Activated CD4-positive, alpha-beta memory T cell treated with anti-CD3 and anti-CD28 coated beads, Interleukin-2, amount 10 ng/mL, durations not matched to agents 7 days and 5 days (primary cell): ENCODE results near the gene KCTD21. TPM values are rescaled to one million over a fixed set of nuclear protein-coding genes. Genes with fewer than 3 reads are reported as not detected.
A peak's percentile ranks its signal among the peaks of the same experiment; 100 is the strongest.
"Not testable (repeated sequence)": the region's sequence is repeated elsewhere in the genome, so short reads cannot be mapped to it uniquely, and the experiment has no call there.

Experiments
- CTCF ChIA-PET: fragments of 350-600 bp; sonication (Branson Sonifier 250); formaldehyde crosslinking; loops from one replicate; lab custom pipeline; 2021; ENCODE audit warnings: antibody characterized with exemption, inconsistent platforms; lab: Charles Lee
- POLR2A ChIA-PET: fragments of 350-600 bp; sonication (Branson Sonifier 250); formaldehyde crosslinking; loops from one replicate; lab custom pipeline; 2021; ENCODE audit warnings: antibody characterized with exemption; lab: Charles Lee
- DNase-seq: peaks from one replicate; pipeline ENCODE4 v3.0.0-alpha.2; 2020
- H3K27ac Mint-ChIP-seq: one replicate; pipeline ENCODE4 v1.8.0; 2021; ENCODE audit warnings: mild to moderate bottlenecking, mixed read lengths
- H3K27me3 Mint-ChIP-seq: one replicate; pipeline ENCODE4 v1.8.0; 2021; ENCODE audit warnings: mixed read lengths
- H3K36me3 Mint-ChIP-seq: one replicate; pipeline ENCODE4 v1.8.0; 2021; ENCODE audit warnings: low read depth, mixed read lengths
- H3K4me1 Mint-ChIP-seq: one replicate; pipeline ENCODE4 v1.8.0; 2021; ENCODE audit warnings: mixed read lengths
- H3K4me3 Mint-ChIP-seq: one replicate; pipeline ENCODE4 v1.8.0; 2021; ENCODE audit warnings: mild to moderate bottlenecking, mixed read lengths
- H3K9me3 Mint-ChIP-seq: one replicate; pipeline ENCODE4 v1.8.0; 2021; ENCODE audit warnings: mixed read lengths
- total RNA-seq, 2 experiments: library from RNA; stranded (reverse); gene quantifications; one replicate each; pipeline ENCODE4 v1.2.3, GENCODE V29; 2021

The KCTD21 gene, protein sequence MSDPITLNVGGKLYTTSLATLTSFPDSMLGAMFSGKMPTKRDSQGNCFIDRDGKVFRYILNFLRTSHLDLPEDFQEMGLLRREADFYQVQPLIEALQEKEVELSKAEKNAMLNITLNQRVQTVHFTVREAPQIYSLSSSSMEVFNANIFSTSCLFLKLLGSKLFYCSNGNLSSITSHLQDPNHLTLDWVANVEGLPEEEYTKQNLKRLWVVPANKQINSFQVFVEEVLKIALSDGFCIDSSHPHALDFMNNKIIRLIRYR
- total RNA-seq = 1 to 10 TPM; 7.5 to 9.3 TPM

DNA sequence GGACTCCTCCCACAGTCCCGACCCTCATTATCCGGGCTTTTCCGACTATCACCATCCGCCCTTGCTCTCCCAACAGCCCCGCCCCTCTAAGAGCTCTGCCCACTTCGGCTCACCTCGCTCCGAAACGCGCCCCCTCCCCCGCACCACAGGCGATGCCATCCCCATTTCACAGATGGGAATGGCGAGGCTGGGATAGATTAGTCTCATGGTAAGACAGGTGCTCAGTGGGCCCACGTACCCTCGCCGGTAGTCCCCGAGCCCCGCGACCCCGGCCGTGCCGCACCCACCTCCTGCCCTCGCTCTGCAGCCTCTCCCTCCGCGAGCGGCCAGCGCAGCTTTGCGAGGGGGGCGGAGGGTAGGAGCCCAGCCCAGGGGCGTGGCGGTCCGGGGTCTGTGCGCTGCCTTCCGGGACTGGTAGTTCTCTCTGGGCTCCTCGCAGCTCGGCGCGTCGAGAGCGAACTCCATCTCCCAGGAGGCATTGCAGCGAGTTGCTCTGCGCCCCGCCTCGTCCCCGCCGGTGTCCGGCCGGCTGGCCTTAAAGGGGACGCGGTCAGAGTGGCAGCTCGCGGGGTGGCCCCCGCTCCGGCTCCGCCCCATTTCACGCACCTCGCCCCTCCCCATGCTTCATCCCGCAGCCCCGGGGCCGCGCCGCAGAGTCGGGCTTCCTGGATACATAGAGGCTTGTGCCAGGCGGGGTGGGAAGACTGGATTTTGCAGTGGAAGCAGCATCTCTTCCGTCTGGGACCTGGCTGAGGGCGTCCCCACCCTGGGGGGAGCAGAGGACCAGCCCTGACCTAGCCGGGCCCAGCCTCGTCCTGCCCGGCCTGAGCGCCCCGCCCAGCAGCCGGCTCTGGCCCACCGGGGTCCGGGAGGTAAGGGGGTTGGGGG lies at the start of gene KCTD21, which contains the start of gene USP35:
TSS of gene KCTD21 (minus strand) at position 341 of the 888 bp plus-strand sequence. CDS start 14,072 bp downstream, outside the sequence.
TSS of gene USP35 (plus strand) at position 634 of the 888 bp plus-strand sequence. CDS start 7,327 bp downstream, outside the sequence.
- POLR2A ChIA-PET = interaction anchor here (0.6 to 3.9 kb wide), 12 partner anchors 11 to 386 kb away, joined by 3 to 27 read pairs (median 4); partner anchors contain the start of genes ALG8, INTS4, NARS2 and RSF1
- Mint-ChIP-seq H3K4me3 (peak within 1 kb of the TSS; percentile 98), H3K27ac (peak within 1 kb of the TSS; percentile 82), H3K4me1 (peaks cover 48% of the 10 kb centered on the region), H3K36me3 (peaks cover 2% of the 10 kb centered on the region), H3K9me3 (no peaks in the 10 kb centered on the region), H3K27me3 (no peaks in the 10 kb centered on the region)
- CTCF ChIA-PET = interaction anchor here (0.9 to 1.8 kb wide), 7 partner anchors 43 to 376 kb away, joined by 3 to 16 read pairs (median 4); partner anchors contain the start of gene ALG8
- peak; percentile 93 for DNase-seq

DNA sequence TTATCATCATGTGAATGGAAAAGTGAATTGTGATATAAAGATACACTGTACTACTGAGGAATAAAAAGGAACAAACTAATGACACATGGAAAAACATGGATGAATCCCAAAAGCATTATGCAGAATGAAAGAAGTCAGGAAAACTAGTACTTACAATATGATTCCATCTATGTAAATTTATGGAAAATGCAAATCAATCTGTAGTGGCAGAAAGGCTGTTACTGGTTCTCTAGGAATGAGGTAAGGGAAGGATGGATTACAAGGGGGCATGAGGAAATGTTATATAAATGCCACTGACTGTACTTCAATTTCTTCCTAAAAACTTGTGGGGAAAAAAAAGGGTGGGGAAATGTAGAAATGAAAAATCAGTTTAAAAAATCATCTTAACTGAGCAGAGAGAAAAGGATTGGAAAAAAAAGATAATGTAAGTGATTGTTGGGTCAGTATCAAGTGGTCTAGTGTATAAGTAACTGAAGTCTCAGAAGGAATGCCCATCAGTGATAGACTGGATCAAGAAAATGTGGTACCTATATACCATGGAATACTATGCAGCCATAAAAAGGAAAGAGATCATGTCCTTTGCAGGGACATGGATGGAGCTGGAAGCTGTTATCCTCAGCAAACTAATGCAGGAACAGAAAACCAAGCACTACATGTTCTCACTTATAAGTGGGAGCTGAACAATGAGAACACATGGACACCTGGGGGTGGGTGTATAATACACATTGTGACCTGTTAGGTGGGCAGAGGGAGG lies 49.0 kb upstream of the KCTD21 start:
- POLR2A ChIA-PET = no interaction called here
- Mint-ChIP-seq H3K4me3 (no peak overlapping the region), H3K9me3 (peaks cover 27% of the 10 kb centered on the region), H3K36me3 (peaks cover 53% of the 10 kb centered on the region), H3K4me1 (peaks cover 1% of the 10 kb centered on the region), H3K27ac (no peak overlapping the region), H3K27me3 (no peaks in the 10 kb centered on the region)
- no peak for DNase-seq
- CTCF ChIA-PET = interaction anchor here (0.9 kb wide), 1 partner anchor 194 kb away, joined by 3 read pairs; no protein-coding TSS in a partner anchor

DNA sequence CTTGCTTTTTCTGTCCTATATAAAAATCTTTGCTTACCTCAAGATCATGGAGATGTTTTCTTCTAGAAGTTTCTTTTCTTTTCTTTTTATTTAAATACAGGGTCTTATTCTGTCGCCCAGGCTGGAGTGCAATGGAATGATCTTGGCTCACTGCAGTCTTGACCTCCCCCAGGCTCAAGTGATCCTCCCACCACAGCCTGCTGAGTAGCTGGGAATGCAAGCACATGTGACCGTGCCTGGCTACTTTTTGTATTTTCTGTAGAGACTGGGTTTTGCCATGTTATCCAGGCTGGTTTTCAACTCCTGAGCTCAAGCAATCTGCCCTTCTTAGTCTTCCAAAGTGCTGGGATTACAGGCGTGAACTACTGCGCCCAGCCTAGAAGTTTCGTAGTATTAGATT lies 45.6 kb upstream of the KCTD21 start:
- Mint-ChIP-seq H3K9me3 (peaks cover 12% of the 10 kb centered on the region), H3K4me3 (no peak overlapping the region), H3K4me1 (peaks cover 26% of the 10 kb centered on the region), H3K27ac (no peak overlapping the region), H3K27me3 (no peaks in the 10 kb centered on the region), H3K36me3 (peaks cover 45% of the 10 kb centered on the region)
- POLR2A ChIA-PET = no interaction called here
- DNase-seq = no peak
- CTCF ChIA-PET = no interaction called here

DNA sequence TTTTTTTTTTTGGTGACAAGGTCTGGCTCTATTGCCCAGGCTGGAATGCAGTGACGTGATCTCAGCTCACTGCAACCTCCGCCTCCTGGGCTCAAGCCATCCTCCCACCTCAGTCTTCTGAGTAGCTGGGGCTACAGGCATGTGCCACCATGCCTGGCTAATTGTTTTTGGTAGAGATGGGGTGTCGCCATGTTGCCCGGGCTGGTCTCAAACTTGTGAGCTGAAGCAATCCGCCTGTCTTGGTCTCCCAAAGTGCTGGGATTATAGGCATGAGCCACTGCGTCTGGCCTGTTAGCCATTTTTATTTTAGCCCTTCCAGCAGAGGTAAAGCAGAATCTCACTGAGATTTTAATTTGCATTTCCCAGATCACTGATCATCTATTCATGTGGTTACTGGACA lies 44.6 kb upstream of the KCTD21 start:
- H3K27me3 Mint-ChIP-seq, POLR2A ChIA-PET, H3K27ac Mint-ChIP-seq, H3K9me3 Mint-ChIP-seq, H3K4me3 Mint-ChIP-seq, DNase-seq: not testable (repeated sequence)
- Mint-ChIP-seq H3K36me3 (peaks cover 43% of the 10 kb centered on the region), H3K4me1 (peaks cover 36% of the 10 kb centered on the region)
- CTCF ChIA-PET = interaction anchor here (0.6 to 1.7 kb wide), 2 partner anchors 174 to 331 kb away, joined by 3 to 4 read pairs; no protein-coding TSS in a partner anchor

DNA sequence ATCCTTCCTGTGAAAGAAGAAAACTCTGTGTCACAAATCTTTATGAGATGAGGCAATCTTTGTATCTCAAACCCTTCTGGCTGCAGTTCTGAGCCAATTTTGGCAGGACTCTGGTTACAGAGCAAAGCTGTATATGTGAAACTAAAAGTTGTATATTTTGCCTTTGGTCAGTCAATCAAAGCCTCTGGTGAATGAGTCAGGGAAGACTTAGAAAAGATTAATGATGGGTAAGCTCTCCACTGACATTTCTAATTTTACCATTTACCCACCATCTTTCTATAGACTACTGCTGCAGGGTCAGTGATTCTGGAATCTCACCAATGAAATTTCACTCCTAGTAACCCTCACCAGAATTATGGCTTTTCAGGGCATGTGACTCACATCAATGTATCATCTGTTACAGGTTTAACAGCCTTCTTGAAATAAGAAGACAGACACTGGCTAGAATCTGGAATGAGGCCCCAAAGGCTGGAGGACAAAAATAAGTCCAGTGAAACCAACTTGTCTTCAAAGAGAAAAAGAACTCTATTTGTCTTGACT lies 43.6 kb upstream of the KCTD21 start:
- no peak overlapping the region for H3K4me3 Mint-ChIP-seq
- POLR2A ChIA-PET = no interaction called here
- H3K9me3 Mint-ChIP-seq = no peaks in the 10 kb centered on the region
- H3K27ac Mint-ChIP-seq = no peak overlapping the region
- CTCF ChIA-PET = interaction anchor here (1.7 kb wide), 1 partner anchor 332 kb away, joined by 4 read pairs; no protein-coding TSS in a partner anchor
- DNase-seq = no peak
- no peaks in the 10 kb centered on the region for H3K27me3 Mint-ChIP-seq
- H3K36me3 Mint-ChIP-seq = peaks cover 34% of the 10 kb centered on the region
- peaks cover 45% of the 10 kb centered on the region for H3K4me1 Mint-ChIP-seq

DNA sequence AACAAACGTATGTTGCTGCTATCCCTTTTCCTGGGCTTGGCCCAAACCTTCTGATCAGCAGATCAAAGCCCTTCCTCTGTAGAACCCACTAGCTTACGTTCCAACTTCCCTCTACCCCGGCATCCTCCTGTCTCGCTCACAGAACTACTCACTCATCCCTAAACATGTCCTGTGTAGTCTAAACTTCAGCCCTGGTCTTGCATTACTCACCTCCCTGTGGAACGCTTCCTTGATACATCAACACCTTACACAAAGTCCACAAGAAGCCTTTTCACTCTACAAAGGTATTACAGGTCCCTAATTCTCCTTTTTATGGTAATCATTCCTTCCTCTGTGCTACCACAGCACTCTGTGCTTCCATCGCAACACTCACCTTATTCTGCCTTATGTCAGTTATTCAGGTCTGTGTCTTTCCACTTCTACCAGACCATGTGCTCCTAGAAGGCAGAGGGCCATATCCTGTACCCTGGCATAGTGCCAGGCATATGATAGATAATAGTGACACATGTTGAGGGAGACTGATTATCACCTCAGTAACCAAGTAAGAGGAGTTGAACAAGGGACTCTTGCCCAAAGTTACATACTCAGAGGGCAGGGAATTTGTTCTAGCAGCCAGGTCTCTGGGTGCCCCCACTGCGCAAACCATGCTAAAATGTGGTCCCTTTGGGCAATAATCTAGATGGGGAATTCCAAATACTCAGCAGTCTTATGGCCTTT lies 41.9 kb upstream of the KCTD21 start:
- no peaks in the 10 kb centered on the region for H3K9me3 Mint-ChIP-seq
- no peak for DNase-seq
- H3K36me3 Mint-ChIP-seq = peaks cover 28% of the 10 kb centered on the region
- CTCF ChIA-PET = no interaction called here
- peaks cover 51% of the 10 kb centered on the region for H3K4me1 Mint-ChIP-seq
- no peak overlapping the region for H3K4me3 Mint-ChIP-seq
- POLR2A ChIA-PET = no interaction called here
- H3K27me3 Mint-ChIP-seq = no peaks in the 10 kb centered on the region
- H3K27ac Mint-ChIP-seq = no peak overlapping the region

DNA sequence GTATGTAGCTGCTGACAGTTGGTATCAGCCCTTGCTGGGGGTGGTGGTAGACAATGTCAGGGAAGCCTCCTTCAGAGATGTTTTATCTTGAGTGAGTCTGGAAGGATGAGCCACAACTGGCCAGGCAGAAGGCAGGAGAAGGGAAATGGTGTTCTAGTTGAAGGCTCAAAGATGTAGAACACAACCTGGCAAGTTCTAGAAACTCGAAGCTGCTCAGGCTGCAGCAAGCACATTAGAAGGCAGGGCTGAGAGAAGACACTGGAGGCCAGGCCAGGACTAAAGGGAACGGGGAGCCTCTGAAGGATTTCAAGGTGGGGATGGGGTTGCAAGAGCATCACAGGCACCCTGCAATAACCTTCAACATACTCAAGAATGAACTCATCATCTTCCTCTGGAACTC lies 40.7 kb upstream of the KCTD21 start:
- Mint-ChIP-seq H3K9me3 (no peaks in the 10 kb centered on the region), H3K4me1 (peaks cover 57% of the 10 kb centered on the region), H3K4me3 (no peak overlapping the region), H3K27me3 (no peaks in the 10 kb centered on the region), H3K27ac (peak overlapping the region; percentile 17), H3K36me3 (peaks cover 38% of the 10 kb centered on the region)
- POLR2A ChIA-PET = interaction anchor here (1.2 to 2.6 kb wide), 5 partner anchors 40 to 346 kb away, joined by 3 to 17 read pairs (median 3); partner anchors contain the start of genes GAB2 and NARS2
- CTCF ChIA-PET = interaction anchor here (1.3 to 2.4 kb wide), 2 partner anchors 232 to 335 kb away, joined by 3 to 36 read pairs; no protein-coding TSS in a partner anchor
- no peak for DNase-seq

DNA sequence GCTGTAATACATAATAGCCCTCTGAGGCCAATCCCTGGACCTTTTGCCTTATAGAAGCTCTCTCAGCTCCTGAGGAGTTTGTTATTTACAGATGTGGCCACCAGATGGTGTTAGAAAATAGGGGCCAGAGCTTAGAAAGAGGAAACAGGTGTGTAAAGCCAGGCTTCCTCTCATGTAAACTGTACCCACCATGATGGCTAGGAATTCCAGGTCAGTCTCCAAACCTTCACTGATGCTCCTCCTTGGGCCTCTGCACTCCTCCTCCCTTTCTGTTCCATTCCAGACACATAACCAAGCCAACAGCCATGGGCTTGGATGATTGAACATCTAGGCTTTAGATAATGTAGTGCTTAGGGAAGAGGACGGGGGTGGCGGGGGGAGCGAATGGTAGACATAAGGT lies 40.0 kb upstream of the KCTD21 start:
- H3K27ac Mint-ChIP-seq = no peak overlapping the region
- POLR2A ChIA-PET = interaction anchor here (0.8 to 2.6 kb wide), 8 partner anchors 39 to 346 kb away, joined by 3 to 17 read pairs (median 3); partner anchors contain the start of genes GAB2 and NARS2
- H3K4me3 Mint-ChIP-seq = no peak overlapping the region
- CTCF ChIA-PET = interaction anchor here (0.7 to 2.4 kb wide), 30 partner anchors 16 to 346 kb away, joined by 3 to 36 read pairs (median 4); partner anchors contain the start of genes GAB2 and NARS2
- H3K9me3 Mint-ChIP-seq = no peaks in the 10 kb centered on the region
- DNase-seq = peak; percentile 25
- H3K4me1 Mint-ChIP-seq = peaks cover 58% of the 10 kb centered on the region
- no peaks in the 10 kb centered on the region for H3K27me3 Mint-ChIP-seq
- H3K36me3 Mint-ChIP-seq = peaks cover 42% of the 10 kb centered on the region

DNA sequence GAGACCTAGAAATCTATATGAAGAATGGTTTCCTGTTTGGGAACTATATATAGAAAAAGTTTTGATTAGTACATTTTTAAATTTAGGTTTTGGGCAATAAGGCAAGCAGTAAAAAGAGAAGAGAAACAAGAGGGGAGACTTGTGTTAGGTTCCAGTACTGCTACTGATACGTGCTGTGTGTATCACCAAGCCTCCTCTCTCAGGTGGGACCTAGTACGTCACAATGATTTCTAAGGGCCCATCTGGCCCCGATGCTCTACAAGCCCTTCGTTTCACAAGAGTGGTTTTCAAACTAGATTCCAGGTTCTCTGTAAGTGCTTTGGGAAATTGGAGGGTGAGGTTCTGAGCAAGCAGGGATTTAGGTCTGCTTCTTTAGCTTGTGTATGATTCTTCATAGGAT lies 39.5 kb upstream of the KCTD21 start:
- ChIA-PET POLR2A (interaction anchor here (0.8 to 2.6 kb wide), 9 partner anchors 25 to 347 kb away, joined by 3 to 17 read pairs (median 3); partner anchors contain the start of genes GAB2 and NARS2), CTCF (interaction anchor here (0.7 to 2.4 kb wide), 31 partner anchors 16 to 347 kb away, joined by 3 to 36 read pairs (median 4); partner anchors contain the start of genes GAB2 and NARS2)
- H3K27me3 Mint-ChIP-seq = no peaks in the 10 kb centered on the region
- no peaks in the 10 kb centered on the region for H3K9me3 Mint-ChIP-seq
- no peak overlapping the region for H3K4me3 Mint-ChIP-seq
- H3K27ac Mint-ChIP-seq = no peak overlapping the region
- peaks cover 61% of the 10 kb centered on the region for H3K4me1 Mint-ChIP-seq
- DNase-seq = no peak
- H3K36me3 Mint-ChIP-seq = peaks cover 47% of the 10 kb centered on the region

DNA sequence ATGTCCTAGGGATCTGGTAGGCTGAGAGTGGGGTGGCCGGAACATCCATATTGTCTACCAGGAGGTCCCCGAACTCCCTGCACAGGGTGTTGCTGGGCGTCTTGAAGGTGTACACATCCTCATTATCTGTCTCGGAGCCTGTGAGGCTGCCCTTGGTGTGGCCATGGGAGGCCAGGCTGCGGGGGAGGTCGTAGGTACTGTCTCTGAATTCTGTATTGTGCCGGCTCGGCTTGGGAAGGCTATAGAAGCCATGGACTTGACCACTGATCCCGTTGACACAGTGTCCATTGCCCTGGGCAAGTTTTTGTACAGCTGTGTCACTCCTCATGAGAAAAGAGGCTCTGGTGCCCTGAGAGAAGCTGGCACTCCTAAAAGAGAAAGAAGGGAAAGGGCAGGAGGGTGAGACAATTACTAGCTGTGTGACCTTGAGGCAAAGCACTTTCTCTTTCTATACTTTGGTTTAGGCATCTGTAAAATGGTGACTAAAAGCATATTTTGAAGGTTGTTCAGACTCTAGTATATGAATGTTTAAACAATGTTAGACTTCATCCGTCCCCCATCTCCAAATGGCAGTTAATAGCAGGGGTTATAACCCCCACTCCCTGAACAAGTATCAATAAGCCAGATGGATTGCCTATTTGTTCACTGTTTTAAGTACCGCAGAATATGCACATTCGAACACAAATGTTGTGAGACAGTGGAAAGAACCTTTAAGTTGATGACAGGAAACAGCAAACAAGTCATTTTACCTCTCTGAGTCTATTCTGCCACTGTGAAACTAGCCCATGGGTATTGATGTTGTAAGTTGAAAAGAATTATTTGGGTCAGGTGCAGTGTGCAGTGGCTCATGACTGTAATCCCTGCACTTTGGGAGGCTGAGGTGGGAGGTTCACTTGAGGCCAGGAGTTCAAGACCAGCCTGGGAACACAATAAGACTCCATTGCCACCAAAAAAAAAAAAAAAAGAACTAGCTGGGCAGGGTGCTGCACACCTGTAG lies 38.6 kb upstream of the KCTD21 start:
- ChIA-PET POLR2A (interaction anchor here (1.7 to 2.6 kb wide), 3 partner anchors 24 to 337 kb away, joined by 3 to 17 read pairs (median 7); partner anchors contain the start of gene GAB2), CTCF (interaction anchor here (0.5 to 2.4 kb wide), 12 partner anchors 17 to 348 kb away, joined by 3 to 36 read pairs (median 5); partner anchors contain the start of gene NARS2)
- peaks cover 55% of the 10 kb centered on the region for H3K4me1 Mint-ChIP-seq
- DNase-seq = no peak
- H3K36me3 Mint-ChIP-seq = peaks cover 44% of the 10 kb centered on the region
- H3K9me3 Mint-ChIP-seq = no peaks in the 10 kb centered on the region
- peak overlapping the region; percentile 57 for H3K27ac Mint-ChIP-seq
- H3K27me3 Mint-ChIP-seq = no peaks in the 10 kb centered on the region
- H3K4me3 Mint-ChIP-seq = no peak overlapping the region
